ENCODE measurements around the gene PSG6.
"Not testable (repeated sequence)": the region's sequence is repeated elsewhere in the genome, so short reads cannot be mapped to it uniquely, and the experiment has no call there.

The PSG6 gene

GRCh38 chr19:42917634-42918033, at the start of gene PSG6:
PSG6 (minus strand) TSS chr19:42917894; CDS start chr19:42917792, 102 bp downstream.
- not testable (repeated sequence) for DNase-seq (ENCODE audit: low spot score)

DNA sequence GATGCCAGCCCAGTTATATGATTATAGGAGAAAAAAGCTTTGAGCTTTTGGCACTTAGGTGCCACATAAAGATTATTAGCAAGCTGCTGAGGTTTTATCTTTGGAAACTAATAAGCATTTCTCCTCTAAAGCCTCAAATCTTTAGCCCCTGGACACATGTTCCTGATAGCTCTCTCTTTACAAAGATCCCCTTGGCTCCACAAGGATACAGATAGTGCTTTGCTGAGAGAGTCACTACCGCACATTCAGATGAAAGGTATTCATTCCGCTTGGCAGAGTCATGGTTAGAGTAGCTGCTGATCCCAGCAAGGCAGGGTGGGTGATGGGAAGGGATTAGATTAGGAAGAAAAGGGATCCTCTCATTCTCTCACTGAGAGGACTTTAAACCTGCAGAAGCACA, 47.5 kb upstream of the PSG6 start:
- peak; percentile 56 for DNase-seq (ENCODE audit: low spot score)

DNA sequence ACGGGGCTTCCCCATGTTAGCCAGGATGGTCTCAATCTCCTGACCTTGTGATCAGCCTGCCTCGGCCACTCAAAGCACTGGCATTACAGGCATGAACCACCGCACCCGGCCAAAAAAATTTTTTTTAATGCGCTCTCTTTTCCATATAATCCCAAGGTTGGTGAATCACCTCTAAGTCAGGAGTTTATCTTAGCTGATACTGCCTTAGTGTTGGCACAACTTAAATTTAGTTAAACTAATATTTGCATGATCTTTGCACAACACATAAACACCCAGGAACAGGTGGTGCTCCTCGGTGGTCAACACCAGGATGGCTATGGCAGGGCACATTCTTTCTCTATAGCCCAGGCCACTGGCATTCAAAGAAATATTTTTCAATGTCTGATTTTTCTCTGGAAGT, 43.4 kb upstream of the PSG6 start:
- no peak for DNase-seq (ENCODE audit: low spot score)

GRCh38 chr19:42952126-42952525, 34.4 kb upstream of the PSG6 start:
- not testable (repeated sequence) for DNase-seq (ENCODE audit: low spot score)

DNA sequence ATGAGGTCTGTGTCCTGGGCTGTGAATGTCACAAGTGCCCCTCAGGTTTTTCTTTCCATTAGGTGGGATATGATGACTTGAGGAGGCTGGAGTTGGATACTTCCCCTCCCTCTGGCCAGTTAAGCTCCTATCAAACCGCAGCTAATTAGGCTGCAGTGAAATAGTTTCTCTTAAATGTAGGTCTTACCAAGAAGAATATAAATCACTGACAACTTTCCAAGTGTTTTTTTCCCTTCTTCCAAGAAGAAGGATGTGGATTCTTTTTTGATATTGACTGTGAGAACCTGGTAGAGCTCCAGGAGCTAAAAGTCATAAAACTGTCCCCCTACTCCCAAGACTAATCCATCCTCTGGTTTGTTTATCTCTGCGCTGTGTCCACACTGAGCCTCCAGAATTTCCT, 33.8 kb upstream of the PSG6 start:
- DNase-seq (ENCODE audit: low spot score): peak; percentile 3

DNA sequence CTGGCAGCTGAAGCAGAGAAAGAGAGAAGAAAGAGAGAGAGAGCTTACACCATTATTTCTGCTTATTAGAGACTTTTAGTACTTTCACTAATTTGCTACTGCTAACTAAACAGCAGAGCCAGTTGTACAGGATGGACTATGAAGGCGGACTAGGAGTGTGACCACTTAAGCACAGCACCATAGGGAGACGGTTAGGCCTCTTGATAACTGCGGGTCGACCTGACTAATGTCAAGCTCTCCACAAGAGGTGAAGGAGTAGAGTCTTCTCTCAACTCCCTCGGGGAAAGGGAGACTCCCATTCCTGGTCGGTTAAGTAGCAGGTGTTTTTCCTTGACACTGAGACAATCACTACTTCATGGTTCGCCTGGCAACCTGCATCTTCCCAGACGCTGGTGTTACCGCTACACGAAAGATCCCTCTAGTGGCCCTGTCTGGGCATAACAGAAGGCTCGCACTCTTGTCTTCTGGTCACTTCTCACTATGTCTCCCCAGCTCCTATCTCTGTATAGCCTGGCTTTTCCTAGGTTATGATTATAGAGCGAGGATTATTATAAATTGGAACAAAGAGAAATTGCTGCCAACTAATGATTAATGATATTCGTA, 24.6 kb upstream of the PSG6 start:
- DNase-seq (ENCODE audit: low spot score): peak; percentile 11

GRCh38 chr19:42937107-42937506, 19.4 kb upstream of the PSG6 start, which contains the start of gene PSG7:
PSG7 (minus strand) TSS chr19:42937207; CDS start chr19:42937076, 131 bp downstream.
- DNase-seq (ENCODE audit: low spot score): not testable (repeated sequence)

DNA sequence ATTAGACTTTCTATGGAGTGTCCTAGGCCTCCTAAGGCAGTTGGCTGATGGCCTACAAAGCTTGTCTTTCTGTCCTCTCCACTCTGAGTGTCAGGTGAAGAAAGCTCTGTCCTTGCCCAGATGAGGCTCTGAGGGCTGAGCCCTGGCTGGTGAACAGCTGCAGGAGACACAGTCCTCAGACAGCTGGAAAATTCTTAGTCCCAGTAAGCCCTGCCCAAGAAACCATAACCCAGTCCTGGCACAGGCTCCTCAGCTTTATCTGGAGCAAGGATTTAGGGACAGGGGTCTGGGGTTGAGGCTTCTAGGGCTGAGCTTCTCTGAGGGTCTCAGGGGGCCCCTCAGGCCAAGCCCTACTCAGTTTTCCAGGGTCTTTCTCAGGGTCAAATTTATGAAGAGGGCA, 17.0 kb upstream of the PSG6 start:
- DNase-seq (ENCODE audit: low spot score): not testable (repeated sequence)

DNA sequence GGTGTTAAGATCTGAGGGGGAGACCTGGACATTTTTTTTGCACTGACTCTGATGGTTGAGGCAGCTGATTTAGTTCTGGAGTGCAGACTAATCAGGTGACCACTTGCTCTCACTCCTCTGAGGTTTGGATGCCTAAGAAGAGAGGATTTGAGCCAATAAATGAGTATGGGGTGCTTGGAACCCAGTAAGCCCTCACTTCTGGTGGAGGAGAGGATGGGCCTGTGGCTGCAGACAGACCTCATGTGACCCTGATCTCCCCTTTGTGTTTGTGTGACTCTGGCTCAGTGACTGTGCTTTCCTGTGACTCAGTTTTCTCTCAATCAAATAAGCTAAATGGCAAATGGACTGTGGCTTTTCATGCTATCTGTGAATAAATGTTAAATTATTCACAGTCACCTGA, 16.5 kb upstream of the PSG6 start:
- DNase-seq (ENCODE audit: low spot score): not testable (repeated sequence)

GRCh38 chr19:42933412-42933811, 15.7 kb upstream of the PSG6 start:
- DNase-seq (ENCODE audit: low spot score): not testable (repeated sequence)

DNA sequence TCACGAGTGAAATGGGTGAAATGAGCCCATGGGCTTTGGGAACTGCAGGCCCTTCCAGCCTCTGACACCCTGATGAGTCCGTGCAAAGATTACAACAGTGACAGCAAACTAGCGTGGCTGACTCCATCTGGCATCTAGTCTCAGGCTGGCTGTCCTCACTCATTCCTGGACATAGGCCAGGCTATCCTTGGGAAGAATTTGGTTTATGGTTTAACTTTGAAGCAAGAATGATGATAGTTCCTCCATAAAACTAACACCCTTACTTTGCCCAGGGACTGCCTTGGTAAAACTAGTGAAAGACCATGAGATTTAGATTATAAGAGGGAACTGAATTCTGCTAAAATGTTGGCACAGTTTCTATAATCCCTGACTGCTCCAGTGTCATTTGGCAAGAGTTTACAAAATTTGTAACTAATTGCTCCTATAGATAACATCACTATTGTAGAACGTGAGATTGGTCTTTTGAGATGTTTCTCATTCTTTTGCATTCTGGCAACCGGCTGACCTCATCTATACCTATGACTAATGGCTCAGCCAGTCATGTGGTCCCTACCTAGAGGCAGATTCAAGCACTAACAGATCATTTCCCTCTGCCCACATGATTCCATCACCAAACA, 14.9 kb upstream of the PSG6 start:
- peak; percentile 54 for DNase-seq (ENCODE audit: low spot score)

- peak; percentile 27 for DNase-seq (ENCODE audit: low spot score)
Observed at GRCh38 chr19:42930214-42930613, 12.5 kb upstream of the PSG6 start.

DNA sequence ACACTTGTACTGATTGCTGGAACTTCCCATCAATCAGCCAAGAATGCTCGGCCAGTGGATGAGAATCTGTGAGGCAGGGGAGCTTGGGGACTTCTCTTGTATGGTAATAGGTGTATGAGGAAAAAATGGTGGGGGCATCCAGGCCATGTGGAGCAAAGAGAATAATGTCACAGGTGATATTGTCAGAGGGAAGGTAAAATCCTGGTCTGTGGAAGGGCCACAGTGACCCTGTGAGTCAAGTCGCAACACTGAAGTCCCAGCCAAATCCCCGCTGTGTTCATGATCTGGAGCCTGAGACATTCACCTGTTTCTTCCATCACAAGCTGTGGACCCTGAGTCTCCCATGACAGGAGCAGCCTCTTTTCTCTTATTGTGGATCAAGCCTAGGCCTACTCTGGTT, 11.2 kb upstream of the PSG6 start:
- no peak for DNase-seq (ENCODE audit: low spot score)

GRCh38 chr19:42926781-42927180, 9.1 kb upstream of the PSG6 start:
- DNase-seq (ENCODE audit: low spot score): no peak

DNA sequence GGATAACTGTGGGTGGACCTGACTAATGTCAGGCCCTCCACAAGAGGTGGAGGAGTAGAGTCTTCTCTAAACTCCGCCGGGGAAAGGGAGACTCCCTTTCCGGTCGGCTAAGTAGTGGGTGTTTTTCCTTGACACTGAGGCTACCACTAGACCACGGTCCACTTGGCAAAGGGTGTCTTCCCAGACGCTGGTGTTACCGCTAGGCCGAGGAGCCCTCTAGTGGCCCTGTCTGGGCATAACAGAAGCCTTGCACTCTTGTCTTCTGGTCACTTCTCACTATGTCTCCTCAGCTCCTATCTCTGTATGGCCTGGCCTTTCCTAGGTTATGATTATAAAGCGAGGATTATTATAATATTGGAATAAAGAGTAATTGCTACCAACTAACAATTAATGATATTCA, 5.4 kb upstream of the PSG6 start:
- peak; percentile 50 for DNase-seq (ENCODE audit: low spot score)

DNA sequence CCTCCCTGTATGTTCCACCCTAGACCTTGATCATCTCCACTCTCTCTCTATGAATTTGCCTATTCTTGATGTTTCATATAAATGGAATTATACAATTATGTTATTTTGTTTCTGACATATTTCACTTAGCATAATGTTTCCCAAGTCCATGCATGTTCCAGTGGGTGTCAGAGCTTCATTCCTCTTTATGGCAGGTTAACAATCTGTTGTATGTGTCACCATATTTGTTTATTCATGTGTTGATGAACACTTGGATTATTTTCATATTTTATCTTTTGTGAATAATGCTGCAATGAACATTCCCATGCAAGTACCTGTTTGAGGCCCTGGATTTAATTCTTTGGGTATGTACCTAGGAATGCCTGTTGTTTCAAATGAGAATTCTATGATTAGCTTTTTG, 3.3 kb upstream of the PSG6 start:
- not testable (repeated sequence) for DNase-seq (ENCODE audit: low spot score)

- DNase-seq (ENCODE audit: low spot score): no peak
Observed at GRCh38 chr19:42919757-42920079, 2.0 kb upstream of the PSG6 start.

DNA sequence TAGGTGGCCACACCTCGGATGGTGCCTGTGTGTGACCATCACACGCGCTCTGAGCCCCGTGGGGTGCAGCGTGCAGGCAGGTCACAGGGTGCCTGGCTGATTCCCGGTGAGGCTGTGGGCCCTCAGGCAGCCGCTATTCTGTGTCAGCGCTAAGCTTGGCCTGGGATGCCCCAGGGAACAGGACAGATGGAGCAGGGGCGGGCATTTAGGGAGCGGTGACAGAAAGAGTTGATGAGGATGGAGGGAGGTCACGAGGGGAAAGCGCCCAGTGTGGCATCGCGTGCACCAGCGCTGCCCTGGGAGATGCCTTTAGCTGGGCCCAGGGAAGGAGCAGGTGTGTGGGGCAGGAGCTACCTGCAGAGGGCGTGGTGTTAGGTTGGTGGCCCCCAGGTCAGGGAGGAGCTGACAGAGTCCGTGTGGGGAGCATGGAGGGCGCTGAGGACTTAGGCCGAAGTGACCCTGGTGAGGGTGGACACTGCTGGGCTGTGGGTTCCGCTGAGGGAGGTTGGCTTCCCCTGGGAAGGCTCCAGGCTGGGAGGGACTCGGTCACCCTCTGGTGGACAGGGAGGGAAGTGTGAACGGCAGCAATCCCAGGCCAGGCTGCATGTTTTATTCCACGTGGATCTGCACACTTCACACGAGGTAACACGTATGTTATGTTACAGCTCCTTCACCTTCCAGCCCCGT, 1.5 kb upstream of the PSG6 start:
- peak; percentile 16 for DNase-seq (ENCODE audit: low spot score)

- DNase-seq (ENCODE audit: low spot score): not testable (repeated sequence)
Observed at GRCh38 chr19:42918377-42919069, 829 bp upstream of the PSG6 start.

GRCh38 chr19:42916931-42917330, 763 bp downstream of the PSG6 start:
- DNase-seq (ENCODE audit: low spot score): not testable (repeated sequence)

- not testable (repeated sequence) for DNase-seq (ENCODE audit: low spot score)
Observed at GRCh38 chr19:42913516-42913915, 4.2 kb downstream of the PSG6 start.

DNA sequence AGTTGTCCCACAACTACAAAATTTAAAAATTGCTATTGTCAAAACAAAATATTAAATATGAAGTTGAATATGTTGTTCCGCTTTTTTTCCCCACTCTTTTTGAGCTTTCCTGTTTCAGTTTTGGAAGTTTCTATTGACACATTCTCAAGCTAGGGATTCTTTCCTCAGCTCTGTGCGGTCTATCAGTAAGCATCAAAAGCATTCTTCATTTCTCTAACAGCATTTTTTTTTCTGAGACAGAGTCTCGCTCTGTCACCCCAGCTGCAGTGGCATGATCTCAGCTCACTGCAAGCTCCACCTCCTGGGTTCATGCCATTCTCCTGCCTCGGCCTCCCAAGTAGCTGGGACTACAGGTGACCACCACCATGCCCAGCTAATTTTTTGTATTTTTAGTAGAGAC, 4.8 kb downstream of the PSG6 start:
- not testable (repeated sequence) for DNase-seq (ENCODE audit: low spot score)

DNA sequence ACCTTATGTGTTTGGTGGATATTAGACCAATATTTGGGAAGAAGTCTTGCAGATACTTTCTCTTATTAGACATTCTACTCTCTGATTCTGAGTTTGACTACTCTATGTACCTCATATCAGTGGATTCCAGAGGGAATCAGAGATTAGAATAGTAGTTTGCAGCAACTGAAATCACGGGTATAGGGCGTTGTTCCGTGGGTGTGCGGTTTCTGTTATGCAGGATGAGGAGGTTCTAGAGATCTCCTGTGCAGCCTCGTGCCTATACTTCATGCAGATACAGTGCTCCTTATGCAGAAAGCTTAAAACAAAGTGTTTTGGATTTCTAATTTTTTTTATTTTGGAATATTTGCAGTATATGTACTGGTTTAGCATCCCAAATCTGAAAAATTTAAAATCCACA, 6.0 kb downstream of the PSG6 start:
- DNase-seq (ENCODE audit: low spot score): not testable (repeated sequence)

Measured in GM03348 (cell line).